ENCODE data around the gene IQGAP3. TPM values are rescaled to one million over a fixed set of nuclear protein-coding genes. Genes with fewer than 3 reads are reported as not detected.

IQGAP3 gene
- total RNA-seq, 1 experiment from 2014 or later: 58.9 TPM

- DNase-seq (ENCODE audit: low spot score): no peak
These were observed 89.0 kb downstream of the IQGAP3 start for GRCh38 chr1:156483397-156483796.

- no peak for DNase-seq (ENCODE audit: low spot score)
These were observed 90.1 kb downstream of the IQGAP3 start for GRCh38 chr1:156482276-156482675.

GRCh38 chr1:156481527-156481926, 90.8 kb downstream of the IQGAP3 start:
- no peak for DNase-seq (ENCODE audit: low spot score)

- DNase-seq (ENCODE audit: low spot score): no peak
These were observed 91.8 kb downstream of the IQGAP3 start for GRCh38 chr1:156480411-156481192.

GRCh38 chr1:156480016-156480370, 92.4 kb downstream of the IQGAP3 start:
- DNase-seq (ENCODE audit: low spot score): no peak

- no peak for DNase-seq (ENCODE audit: low spot score)
These were observed 93.0 kb downstream of the IQGAP3 start for GRCh38 chr1:156479093-156480015.

GRCh38 chr1:156478250-156478627, 94.1 kb downstream of the IQGAP3 start:
- no peak for DNase-seq (ENCODE audit: low spot score)

GRCh38 chr1:156477526-156478249, 94.7 kb downstream of the IQGAP3 start:
- no peak for DNase-seq (ENCODE audit: low spot score)

- peak; percentile 62 for DNase-seq (ENCODE audit: low spot score)
These were observed 95.7 kb downstream of the IQGAP3 start for GRCh38 chr1:156476501-156477298.

- DNase-seq (ENCODE audit: low spot score): no peak
These were observed 96.5 kb downstream of the IQGAP3 start for GRCh38 chr1:156475568-156476500.

Other genes with a start within 250 kb of the IQGAP3 start
- gene CCT3, start 234.3 kb downstream of the IQGAP3 start, total RNA-seq (2014; rRNA removed; shearing (Covaris generic)): 1,101 and 1,191 TPM in 2 replicates
- 3.5 and 9.4 TPM in 2 replicates for gene TSACC, start 234.0 kb downstream of the IQGAP3 start, total RNA-seq (2014; rRNA removed; shearing (Covaris generic))
- not detected in 2 replicates for gene RHBG, start 203.4 kb downstream of the IQGAP3 start, total RNA-seq (2014; rRNA removed; shearing (Covaris generic))
- gene MEF2D, start 71.8 kb downstream of the IQGAP3 start, total RNA-seq (2014; rRNA removed; shearing (Covaris generic)): 14.6 and 22.2 TPM in 2 replicates
- gene TTC24, start 7.2 kb upstream of the IQGAP3 start, total RNA-seq (2014; rRNA removed; shearing (Covaris generic)): not detected in 2 replicates
- gene NAXE, start 19.2 kb upstream of the IQGAP3 start, total RNA-seq (2014; rRNA removed; shearing (Covaris generic)): 174 and 204 TPM in 2 replicates
- 53.1 and 54.1 TPM in 2 replicates for gene GPATCH4, start 28.9 kb upstream of the IQGAP3 start, total RNA-seq (2014; rRNA removed; shearing (Covaris generic))
- gene HAPLN2, start 46.9 kb upstream of the IQGAP3 start, total RNA-seq (2014; rRNA removed; shearing (Covaris generic)): 0.26 TPM in 1 of 2 replicates, not detected in the other
- gene BCAN, start 69.6 kb upstream of the IQGAP3 start, total RNA-seq (2014; rRNA removed; shearing (Covaris generic)): not detected in 2 replicates
- 60.4 and 105 TPM in 2 replicates for gene NES, start 104.8 kb upstream of the IQGAP3 start, total RNA-seq (2014; rRNA removed; shearing (Covaris generic))
- gene CRABP2, start 133.0 kb upstream of the IQGAP3 start, total RNA-seq (2014; rRNA removed; shearing (Covaris generic)): 5.4 and 6.3 TPM in 2 replicates
- gene METTL25B, start 155.9 kb upstream of the IQGAP3 start, total RNA-seq (2014; rRNA removed; shearing (Covaris generic)): 4.9 and 5.7 TPM in 2 replicates
- gene ISG20L2, start 156.2 kb upstream of the IQGAP3 start, total RNA-seq (2014; rRNA removed; shearing (Covaris generic)): 18.9 and 25.6 TPM in 2 replicates
- gene MRPL24, start 168.5 kb upstream of the IQGAP3 start, total RNA-seq (2014; rRNA removed; shearing (Covaris generic)): 133 and 138 TPM in 2 replicates
- gene HDGF, start 179.1 kb upstream of the IQGAP3 start, total RNA-seq (2014; rRNA removed; shearing (Covaris generic)): 430 and 446 TPM in 2 replicates
- gene PRCC, start 195.0 kb upstream of the IQGAP3 start, total RNA-seq (2014; rRNA removed; shearing (Covaris generic)): 40.3 and 51.5 TPM in 2 replicates
- gene SH2D2A, start 244.3 kb upstream of the IQGAP3 start, total RNA-seq (2014; rRNA removed; shearing (Covaris generic)): 0.09 TPM in 1 of 2 replicates, not detected in the other